SK-N-MC (cell line): ENCODE results near the gene CEP131.

Experiments used
- EZH2 ChIP-seq: fragments of 200-600 bp; sonication (generic); IDR thresholded peaks from one replicate; pipeline ENCODE4 v1.6.1; 2017; ENCODE audit warnings: antibody characterized with exemption
- FOXP2 ChIP-seq: optimal IDR thresholded peaks from 2 replicates; pipeline ENCODE3; 2011; ENCODE audit warnings: mild to moderate bottlenecking, moderate library complexity; ENCODE audit not compliant: insufficient read depth; ENCODE audit errors: extremely low read length, control extremely low read depth
- POLR2AphosphoS5 ChIP-seq: IDR thresholded peaks from 2 replicates; pipeline ENCODE4 v1.6.1; 2012; ENCODE audit warnings: mild to moderate bottlenecking, low read depth, low read length, borderline replicate concordance

- TF ChIP-seq POLR2AphosphoS5 (no peak), EZH2 (no peak), FOXP2 (no peak)
Measured at GRCh38 chr17:81176666-81177065, 46.1 kb downstream of the CEP131 start.
